Measurements from ENCODE around the gene KCMF1. TPM values are rescaled to one million over a fixed set of nuclear protein-coding genes. Genes with fewer than 3 reads are reported as not detected.

KCMF1 gene
- total and polyA plus RNA-seq, 2 experiments from 2014 or later: 30.7 to 47.8 TPM

GRCh38 chr2:85009019-85009618 is 38.2 kb downstream of the KCMF1 start:
- Histone ChIP-seq H3K4me3 (no peak overlapping the region), H3K4me1 (ENCODE audit: low read depth) (peaks cover 14% of the 10 kb centered on the region), H3K27me3 (no peaks in the 10 kb centered on the region), H3K27ac (no peak overlapping the region), H3K9me3 (ENCODE audit: low read depth) (no peaks in the 10 kb centered on the region), H3K36me3 (peaks cover 3% of the 10 kb centered on the region)
- TF ChIP-seq CTCF (IDR thresholded peaks at IDR 0.05; ENCODE audit: low read depth, low read length): no peak
- DNase-seq (ENCODE audit: low read depth in 1 of 2, low spot score in 1 of 2): no peak

- no peak overlapping the region for H3K4me3 ChIP-seq
- peaks cover 3% of the 10 kb centered on the region for H3K36me3 ChIP-seq
- no peak overlapping the region for H3K27ac ChIP-seq
- DNase-seq (ENCODE audit: low read depth in 1 of 2, low spot score in 1 of 2): no peak
- no peak for TF ChIP-seq CTCF (IDR thresholded peaks at IDR 0.05; ENCODE audit: low read depth, low read length)
- H3K9me3 ChIP-seq (ENCODE audit: low read depth): no peaks in the 10 kb centered on the region
- H3K4me1 ChIP-seq (ENCODE audit: low read depth): peaks cover 14% of the 10 kb centered on the region
- H3K27me3 ChIP-seq: no peaks in the 10 kb centered on the region
These were observed 39.4 kb downstream of the KCMF1 start for GRCh38 chr2:85010404-85010803.

- H3K36me3 ChIP-seq: peaks cover 3% of the 10 kb centered on the region
- TF ChIP-seq CTCF (IDR thresholded peaks at IDR 0.05; ENCODE audit: low read depth, low read length): no peak
- H3K27me3 ChIP-seq: no peaks in the 10 kb centered on the region
- H3K27ac ChIP-seq: no peak overlapping the region
- H3K9me3 ChIP-seq (ENCODE audit: low read depth): no peaks in the 10 kb centered on the region
- H3K4me1 ChIP-seq (ENCODE audit: low read depth): peaks cover 18% of the 10 kb centered on the region
- H3K4me3 ChIP-seq: no peak overlapping the region
- no peak for DNase-seq (ENCODE audit: low read depth in 1 of 2, low spot score in 1 of 2)
These were observed 40.1 kb downstream of the KCMF1 start for GRCh38 chr2:85011098-85011497.

- no peak overlapping the region for H3K27ac ChIP-seq
- no peak for TF ChIP-seq CTCF (IDR thresholded peaks at IDR 0.05; ENCODE audit: low read depth, low read length)
- no peak for DNase-seq (ENCODE audit: low read depth in 1 of 2, low spot score in 1 of 2)
- H3K36me3 ChIP-seq: peaks cover 3% of the 10 kb centered on the region
- no peak overlapping the region for H3K4me3 ChIP-seq
- no peaks in the 10 kb centered on the region for H3K27me3 ChIP-seq
- H3K4me1 ChIP-seq (ENCODE audit: low read depth): peaks cover 20% of the 10 kb centered on the region
- H3K9me3 ChIP-seq (ENCODE audit: low read depth): no peaks in the 10 kb centered on the region
These were observed 40.8 kb downstream of the KCMF1 start for GRCh38 chr2:85011747-85012146.

- no peak for TF ChIP-seq CTCF (IDR thresholded peaks at IDR 0.05; ENCODE audit: low read depth, low read length)
- Histone ChIP-seq H3K27me3 (no peaks in the 10 kb centered on the region), H3K4me1 (ENCODE audit: low read depth) (peaks cover 20% of the 10 kb centered on the region)
These were observed 41.5 kb downstream of the KCMF1 start for GRCh38 chr2:85012431-85012830.

More at GRCh38 chr2:85012431-85012830, 41.5 kb downstream of the KCMF1 start:
- no peak for DNase-seq (ENCODE audit: low read depth in 1 of 2, low spot score in 1 of 2)
- peaks cover 3% of the 10 kb centered on the region for H3K36me3 ChIP-seq
- no peaks in the 10 kb centered on the region for H3K9me3 ChIP-seq (ENCODE audit: low read depth)
- H3K27ac ChIP-seq: peak overlapping the region; percentile 35
- no peak overlapping the region for H3K4me3 ChIP-seq
